GM12878 (cell line): ENCODE data around the gene DGAT2. TPM values are rescaled to one million over a fixed set of nuclear protein-coding genes. Genes with fewer than 3 reads are reported as not detected.

Experiments
- ATAC-seq: fragments of 200-7000 bp; cut with Tn5 transposase; 3 replicates; pipeline ENCODE4 v1.9.1; 2020; ENCODE audit warnings: mild to moderate bottlenecking, moderate library complexity
- BruUV-seq: library from RNA; stranded (reverse); fragments of 400-500 nt; replicated peaks from 2 replicates; lab custom pipeline; 2021; lab: Mats Ljungman, UMichigan
- CTCF ChIA-PET: fragments of 300-600 bp; sonication (Branson Sonifier 250); formaldehyde crosslinking; extraction: SDS; loops from one replicate; lab custom pipeline; 2021; ENCODE audit warnings: inconsistent platforms; lab: Yijun Ruan, JAX
- POLR2A ChIA-PET: fragments of 350-600 bp; formaldehyde crosslinking; extraction: SDS; loops from one replicate; lab custom pipeline; 2021; ENCODE audit warnings: inconsistent platforms; lab: Charles Lee
- RAD21 ChIA-PET: fragments of 300-600 bp; sonication (Branson Sonifier 250); formaldehyde crosslinking; loops from one replicate; lab custom pipeline; 2023; ENCODE audit warnings: antibody characterized with exemption; ENCODE audit not compliant: unreplicated experiment; lab: Charles Lee
- SMC1A ChIA-PET: fragments of 300-600 bp; sonication (Branson Sonifier 250); formaldehyde crosslinking; loops from one replicate; lab custom pipeline; 2023; ENCODE audit not compliant: unreplicated experiment, uncharacterized antibody; lab: Charles Lee
- DNase-seq: peaks from one replicate; pipeline ENCODE4 v3.0.0-alpha.2; 2011; ENCODE audit warnings: low read depth, low spot score
- FAIRE-seq: peaks from 3 replicates; lab custom pipeline; 2011; peaks lifted over from hg19 to GRCh38; lab: Jason Lieb, UNC
- H2AFZ ChIP-seq: 2 replicates; pipeline ENCODE4 v1.6.0; 2011; ENCODE audit warnings: low read depth, low read length, control low read depth; ENCODE audit not compliant: control insufficient read depth
- H3K27ac ChIP-seq: 2 replicates; pipeline ENCODE4 v1.5.1; 2011; ENCODE audit warnings: control low read depth; ENCODE audit not compliant: control insufficient read depth, insufficient read depth
- H3K27me3 ChIP-seq, 2 experiments: replicated peaks in 1 of 2; 2 replicates each; pipeline versions ENCODE4 v1.6.0 to v1.6.1; 2011; ENCODE audit warnings: low read length in 1 of 2; ENCODE audit not compliant: control insufficient read depth in 2 of 2, insufficient read depth in 2 of 2
- H3K36me3 ChIP-seq, 2 experiments: 2 replicates each; pipeline ENCODE4 v1.5.1; 2011; ENCODE audit warnings: low read length in 1 of 2; ENCODE audit not compliant: control insufficient read depth in 2 of 2, insufficient read depth in 2 of 2
- H3K4me1 ChIP-seq: 2 replicates; pipeline ENCODE4 v1.6.1; 2011; ENCODE audit warnings: mild to moderate bottlenecking, low read length, moderate library complexity, mixed read lengths; ENCODE audit not compliant: control insufficient read depth, insufficient read depth
- H3K4me2 ChIP-seq: 2 replicates; pipeline ENCODE4 v1.6.0; 2011; ENCODE audit warnings: control low read depth; ENCODE audit not compliant: control insufficient read depth, insufficient read depth
- H3K4me3 ChIP-seq: fragments of 200-600 bp; sonication (generic); 2 replicates; pipeline ENCODE4 v1.5.1; 2016
- H3K79me2 ChIP-seq: 2 replicates; pipeline ENCODE4 v1.6.0; 2011; ENCODE audit warnings: low read length; ENCODE audit not compliant: control insufficient read depth, insufficient read depth
- H3K9ac ChIP-seq: 2 replicates; pipeline ENCODE4 v1.8.0; 2011; ENCODE audit warnings: low read length, control low read depth, mixed read lengths; ENCODE audit not compliant: control insufficient read depth, insufficient read depth
- H3K9me3 ChIP-seq: replicated peaks from 3 replicates; pipeline ENCODE4 v1.5.1; 2011; ENCODE audit warnings: mild to moderate bottlenecking, low read length; ENCODE audit not compliant: control insufficient read depth, insufficient read depth
- H4K20me1 ChIP-seq: 2 replicates; pipeline ENCODE4 v1.6.0; 2011; ENCODE audit not compliant: control insufficient read depth, insufficient read depth
- BRCA1 ChIP-seq: IDR thresholded peaks from 2 replicates; pipeline ENCODE4 v1.6.1; 2011; ENCODE audit warnings: low read depth, low read length, improper control_type of control experiment
- CREB1 ChIP-seq: IDR thresholded peaks from 2 replicates; pipeline ENCODE4 v1.6.1; 2012; ENCODE audit warnings: low read depth, mild to moderate bottlenecking, inconsistent platforms
- MTA2 ChIP-seq: fragments of 450-650 bp; IDR thresholded peaks from 2 replicates; pipeline ENCODE4 v1.6.1; 2016; ENCODE audit warnings: low read depth, mild to moderate bottlenecking, moderate library complexity
- NFXL1 ChIP-seq: fragments of 450-650 bp; IDR thresholded peaks from 2 replicates; pipeline ENCODE4 v1.6.1; 2017; ENCODE audit warnings: antibody characterized with exemption, mild to moderate bottlenecking, borderline replicate concordance
- RELA ChIP-seq: fragments of 450-650 bp; IDR thresholded peaks from 2 replicates; pipeline ENCODE4 v1.8.0; 2014; ENCODE audit warnings: borderline replicate concordance; ENCODE audit not compliant: partially characterized antibody
- STAT3 ChIP-seq: IDR thresholded peaks from 2 replicates; pipeline ENCODE4 v1.6.1; 2011; ENCODE audit warnings: low read depth, low read length, improper control_type of control experiment
- TCF3 ChIP-seq: IDR thresholded peaks from 2 replicates; pipeline ENCODE4 v1.6.1; 2012; ENCODE audit warnings: low read depth, mild to moderate bottlenecking, low read length, borderline replicate concordance; ENCODE audit not compliant: insufficient read depth
- YY1 ChIP-seq: IDR thresholded peaks from 2 replicates; pipeline ENCODE4 v1.6.1; 2011; ENCODE audit warnings: low read depth, mild to moderate bottlenecking, low read length
- ZNF622 ChIP-seq: fragments of 450-650 bp; IDR thresholded peaks from 2 replicates; pipeline ENCODE4 v1.6.1; 2017; ENCODE audit warnings: mild to moderate bottlenecking, inconsistent platforms
- ZZZ3 ChIP-seq: IDR thresholded peaks from 2 replicates; pipeline ENCODE4 v1.6.1; 2011; ENCODE audit warnings: low read depth; ENCODE audit not compliant: control insufficient read depth, insufficient read length
- in situ Hi-C: fragments of 300-500 bp; cut with MboI; formaldehyde crosslinking; loops from 9 replicates; pipeline ENCODE4 v1.14.3; 2018; ENCODE audit warnings: mixed read lengths
- intact Hi-C: fragments of 100-400 bp; cut with micrococcal nuclease; formaldehyde crosslinking; loops from one replicate; pipeline ENCODE4 v1.14.2; 2022; ENCODE audit not compliant: unreplicated experiment
- polyA plus RNA-seq, 11 experiments: library from polyadenylated mRNA; depleted of rRNA in 4 of 11; unstranded in 6 of 11; stranded (reverse) in 5 of 11; fragments of >200 nt; fragmentation: Nextera tagmentation in 4 of 11; fragmentation: Illumina TruSeq in 1 of 11; extraction: Ambion mirVana in 4 of 11; extraction: Trizol in 1 of 11; gene quantifications; 1 replicate in 1 of 11; 2 replicates in 10 of 11; pipeline versions ENCODE4 v1.2.1 to v1.2.3, GENCODE V29; 2011 to 2016; ENCODE audit warnings: inconsistent platforms in 2 of 11, missing spikeins in 2 of 11, low read depth in 1 of 11
- total RNA-seq, 4 experiments: library from RNA; depleted of rRNA in 3 of 4; stranded (reverse); fragments of >200 nt in 3 of 4; fragmentation: Illumina TruSeq in 1 of 4; extraction: Trizol in 1 of 4; gene quantifications; 2 replicates each; pipeline versions ENCODE4 v1.2.1 to v1.2.3, GENCODE V29; 2013 to 2021
- TF ChIP-seq, protein P1 (sequence below): fragments of 450-650 bp; IDR thresholded peaks from 2 replicates; pipeline ENCODE4 v1.6.1; 2017; ENCODE audit warnings: mild to moderate bottlenecking, moderate library complexity
- TF ChIP-seq, protein P2 (sequence below): IDR thresholded peaks from 2 replicates; pipeline ENCODE4 v1.6.1; 2012; ENCODE audit warnings: low read depth, low read length, improper control_type of control experiment

The DGAT2 gene
- total and polyA plus RNA-seq, 10 of the 15 experiments (the other 5 are each of a cell fraction or from before 2014, with no cell fraction given): 5.1 to 25.9 (median 17.6) TPM

DNA sequence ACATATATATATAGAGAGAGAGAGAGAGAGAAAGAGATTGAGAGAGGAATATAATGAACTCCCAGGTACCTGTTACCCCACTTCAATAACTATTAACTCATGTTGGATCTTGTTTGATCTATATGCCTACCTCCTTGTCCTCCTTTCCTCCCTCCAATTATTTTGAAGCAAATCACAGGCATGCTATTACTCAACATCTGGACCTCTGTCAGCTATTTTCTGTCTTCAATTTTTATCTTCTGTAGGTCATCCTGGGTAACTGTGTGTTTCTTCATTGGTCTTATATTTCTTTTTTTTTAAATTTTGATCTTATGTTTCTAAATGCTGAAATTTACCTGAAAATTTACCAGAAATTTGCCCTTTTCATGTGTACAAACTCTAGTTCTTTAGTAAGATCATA, 71.3 kb downstream of the DGAT2 start:
- TF ChIP-seq YY1 (no peak), TCF3 (no peak), NFXL1 (no peak), ZNF622 (no peak), ZZZ3 (no peak), STAT3 (no peak), CREB1 (no peak), BRCA1 (no peak), MTA2 (no peak), RELA (no peak)
- TF ChIP-seq, protein P1, sequence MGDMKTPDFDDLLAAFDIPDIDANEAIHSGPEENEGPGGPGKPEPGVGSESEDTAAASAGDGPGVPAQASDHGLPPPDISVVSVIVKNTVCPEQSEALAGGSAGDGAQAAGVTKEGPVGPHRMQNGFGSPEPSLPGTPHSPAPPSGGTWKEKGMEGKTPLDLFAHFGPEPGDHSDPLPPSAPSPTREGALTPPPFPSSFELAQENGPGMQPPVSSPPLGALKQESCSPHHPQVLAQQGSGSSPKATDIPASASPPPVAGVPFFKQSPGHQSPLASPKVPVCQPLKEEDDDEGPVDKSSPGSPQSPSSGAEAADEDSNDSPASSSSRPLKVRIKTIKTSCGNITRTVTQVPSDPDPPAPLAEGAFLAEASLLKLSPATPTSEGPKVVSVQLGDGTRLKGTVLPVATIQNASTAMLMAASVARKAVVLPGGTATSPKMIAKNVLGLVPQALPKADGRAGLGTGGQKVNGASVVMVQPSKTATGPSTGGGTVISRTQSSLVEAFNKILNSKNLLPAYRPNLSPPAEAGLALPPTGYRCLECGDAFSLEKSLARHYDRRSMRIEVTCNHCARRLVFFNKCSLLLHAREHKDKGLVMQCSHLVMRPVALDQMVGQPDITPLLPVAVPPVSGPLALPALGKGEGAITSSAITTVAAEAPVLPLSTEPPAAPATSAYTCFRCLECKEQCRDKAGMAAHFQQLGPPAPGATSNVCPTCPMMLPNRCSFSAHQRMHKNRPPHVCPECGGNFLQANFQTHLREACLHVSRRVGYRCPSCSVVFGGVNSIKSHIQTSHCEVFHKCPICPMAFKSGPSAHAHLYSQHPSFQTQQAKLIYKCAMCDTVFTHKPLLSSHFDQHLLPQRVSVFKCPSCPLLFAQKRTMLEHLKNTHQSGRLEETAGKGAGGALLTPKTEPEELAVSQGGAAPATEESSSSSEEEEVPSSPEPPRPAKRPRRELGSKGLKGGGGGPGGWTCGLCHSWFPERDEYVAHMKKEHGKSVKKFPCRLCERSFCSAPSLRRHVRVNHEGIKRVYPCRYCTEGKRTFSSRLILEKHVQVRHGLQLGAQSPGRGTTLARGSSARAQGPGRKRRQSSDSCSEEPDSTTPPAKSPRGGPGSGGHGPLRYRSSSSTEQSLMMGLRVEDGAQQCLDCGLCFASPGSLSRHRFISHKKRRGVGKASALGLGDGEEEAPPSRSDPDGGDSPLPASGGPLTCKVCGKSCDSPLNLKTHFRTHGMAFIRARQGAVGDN: no peak
- TF ChIP-seq, protein P2, sequence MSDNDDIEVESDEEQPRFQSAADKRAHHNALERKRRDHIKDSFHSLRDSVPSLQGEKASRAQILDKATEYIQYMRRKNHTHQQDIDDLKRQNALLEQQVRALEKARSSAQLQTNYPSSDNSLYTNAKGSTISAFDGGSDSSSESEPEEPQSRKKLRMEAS: no peak
- TF ChIP-seq, all 136 proteins: peak for 0
- Histone ChIP-seq H3K9me3 (no peaks in the 10 kb centered on the region; the same call in 2 of the 3 replicates), H2AFZ (no peak overlapping the region), H3K9ac (no peak overlapping the region), H4K20me1 (no peaks in the 10 kb centered on the region), H3K79me2 (peaks cover 87% of the 10 kb centered on the region), H3K27me3 (no peaks in the 10 kb centered on the region), H3K4me2 (no peak overlapping the region), H3K4me1 (peaks cover 14% of the 10 kb centered on the region), H3K4me3 (no peak overlapping the region), H3K36me3 (peaks cover 4 to 17% of the 10 kb centered on the region in 2 experiments; a peak in 3 of 4 replicates), H3K27ac (no peak overlapping the region)
- in situ Hi-C loops: no loop called here
- SMC1A ChIA-PET: interaction anchor here (0.6 to 3.1 kb wide), 8 partner anchors 11 to 36 kb away, joined by 3 to 13 read pairs (median 4); no protein-coding TSS in a partner anchor
- BruUV-seq: no TSS peak
- POLR2A ChIA-PET: interaction anchor here (0.7 to 1.7 kb wide), 3 partner anchors 9 to 82 kb away, joined by 3 to 5 read pairs (median 4); no protein-coding TSS in a partner anchor
- DNase-seq (no peak), FAIRE-seq (no peak), ATAC-seq (no peak)
- CTCF ChIA-PET: interaction anchor here (1.1 to 4.6 kb wide), 3 partner anchors 13 to 134 kb away, joined by 3 to 27 read pairs (median 4); no protein-coding TSS in a partner anchor
- intact Hi-C loops: no loop called here
- RAD21 ChIA-PET: interaction anchor here (1.2 to 1.9 kb wide), 3 partner anchors 9 to 37 kb away, joined by 3 to 7 read pairs (median 6); no protein-coding TSS in a partner anchor
